NCI-H2227 (cell line): ENCODE data around the gene MANEAL.

ENCODE experiments used
- DNase-seq: peaks from one replicate; lab custom pipeline; 2025; ENCODE audit not compliant: unreplicated experiment; lab: John Stamatoyannopoulos, UW

Gene MANEAL

GRCh38 chr1:37824001-37824400 is 30.4 kb downstream of the MANEAL start:
- no peak for DNase-seq

DNA sequence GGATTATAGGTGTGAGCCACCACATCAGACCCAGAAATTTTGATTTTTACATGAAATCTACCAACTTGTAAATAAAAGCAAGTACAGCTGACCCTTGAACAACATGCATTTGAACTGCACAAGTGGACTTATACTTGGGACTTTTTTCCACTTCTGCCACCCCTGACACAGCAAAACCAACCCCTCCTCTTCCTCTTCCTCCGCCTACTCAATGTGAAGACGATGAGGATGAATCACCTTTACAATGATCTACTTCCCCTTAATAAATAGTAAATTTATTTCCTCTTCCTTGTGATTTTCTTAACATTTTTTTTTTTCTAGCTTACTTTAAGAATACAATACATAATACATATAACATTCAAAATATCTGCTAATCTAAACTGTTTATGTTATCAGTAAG is 31.9 kb downstream of the MANEAL start:
- no peak for DNase-seq

DNA sequence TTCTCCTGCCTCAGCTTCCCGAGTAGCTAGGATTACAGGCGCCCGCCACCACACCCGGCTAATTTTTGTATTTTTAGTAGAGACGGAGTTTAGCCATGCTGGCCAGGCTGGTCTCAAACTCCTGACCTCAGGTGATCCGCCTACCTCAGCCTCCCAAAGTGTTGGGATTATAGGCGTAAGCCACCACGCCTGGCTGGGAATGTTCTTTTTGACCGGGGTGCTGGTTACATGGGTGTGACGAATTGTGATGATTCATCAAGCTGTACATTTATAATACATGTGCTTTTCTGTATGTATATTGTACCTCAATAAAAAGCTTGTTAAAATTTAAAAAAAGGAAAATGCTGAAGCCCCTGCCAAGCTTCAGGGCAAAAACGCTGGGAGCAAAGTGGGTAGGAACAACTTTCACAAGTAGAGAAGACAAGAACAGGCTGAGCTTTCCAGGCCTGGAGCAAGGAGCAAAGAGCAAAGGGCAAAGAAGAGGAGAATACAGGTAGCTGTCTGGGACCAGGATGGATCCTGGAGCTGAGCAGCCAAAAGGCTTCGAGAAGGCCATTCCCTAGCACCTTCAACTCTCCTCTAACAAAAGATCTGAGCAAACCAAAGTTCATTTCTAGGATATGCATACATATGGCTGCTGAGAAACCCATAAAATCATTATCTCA is 34.9 kb downstream of the MANEAL start:
- DNase-seq, result no peak

GRCh38 chr1:37831109-37831508 is 37.5 kb downstream of the MANEAL start:
- DNase-seq, result no peak

GRCh38 chr1:37831809-37832208 is 38.2 kb downstream of the MANEAL start:
- no peak for DNase-seq

DNA sequence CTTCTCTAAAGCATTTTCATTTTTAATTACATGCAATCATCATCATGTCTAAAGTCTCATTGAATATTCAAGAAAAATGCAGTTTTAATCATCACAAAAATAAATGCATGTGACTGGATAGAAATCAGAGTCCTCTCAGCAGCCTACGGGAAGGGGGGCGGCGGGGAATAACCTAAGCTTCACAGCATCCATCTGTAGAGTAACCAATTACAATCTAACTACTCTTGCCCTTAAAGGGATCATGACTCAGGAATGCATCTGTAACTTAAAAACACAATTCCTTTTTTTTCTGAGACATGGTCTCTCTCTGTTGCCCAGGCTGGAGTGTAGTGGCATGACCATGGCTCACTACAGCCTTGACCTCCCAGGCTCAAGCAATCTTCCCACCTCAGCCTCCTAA is 43.1 kb downstream of the MANEAL start:
- DNase-seq, result no peak

GRCh38 chr1:37839676-37840075 is 46.0 kb downstream of the MANEAL start:
- DNase-seq, result no peak

- no peak for DNase-seq
Observed at GRCh38 chr1:37840711-37841110, 47.1 kb downstream of the MANEAL start.

- no peak for DNase-seq
Observed at GRCh38 chr1:37841652-37842051, 48.0 kb downstream of the MANEAL start.

DNA sequence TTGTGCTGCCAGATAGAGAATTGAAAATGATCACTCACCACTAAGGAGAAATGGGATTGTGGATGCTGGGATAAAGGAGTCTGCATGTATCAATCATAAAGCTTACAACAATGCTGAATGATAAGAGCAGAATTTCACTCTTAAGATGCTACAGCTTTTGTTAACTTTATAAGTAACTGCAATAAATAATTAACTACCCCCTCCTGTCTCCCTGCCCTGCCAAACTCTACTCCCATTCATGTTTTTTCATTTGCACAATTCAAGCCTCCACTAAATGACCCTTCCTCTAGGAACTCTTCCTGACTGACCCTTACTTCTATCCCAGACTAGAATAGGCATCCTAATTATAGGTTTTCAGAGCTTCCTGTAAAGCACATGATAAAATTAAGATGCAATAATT is 50.9 kb downstream of the MANEAL start:
- DNase-seq, result no peak

GRCh38 chr1:37845049-37845646 is 51.5 kb downstream of the MANEAL start:
- no peak for DNase-seq

DNA sequence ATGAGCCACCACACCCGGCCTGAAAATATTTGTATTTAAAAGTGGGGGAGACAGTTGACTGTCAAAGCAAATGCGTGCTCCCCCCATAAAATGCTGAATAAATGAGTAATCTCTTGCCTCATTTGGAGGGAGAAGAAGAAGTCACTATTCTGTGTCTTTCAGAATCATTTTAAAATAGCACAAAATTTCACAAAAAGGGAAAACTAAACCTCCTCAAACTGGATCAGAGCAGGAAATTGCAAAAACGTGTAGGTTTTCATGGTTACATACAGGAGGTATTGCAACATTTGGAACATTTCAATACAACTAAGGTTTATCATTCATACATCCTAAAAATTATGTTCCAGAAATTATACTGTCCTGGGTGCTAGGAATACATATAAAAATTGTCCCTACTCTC is 52.1 kb downstream of the MANEAL start:
- no peak for DNase-seq

DNA sequence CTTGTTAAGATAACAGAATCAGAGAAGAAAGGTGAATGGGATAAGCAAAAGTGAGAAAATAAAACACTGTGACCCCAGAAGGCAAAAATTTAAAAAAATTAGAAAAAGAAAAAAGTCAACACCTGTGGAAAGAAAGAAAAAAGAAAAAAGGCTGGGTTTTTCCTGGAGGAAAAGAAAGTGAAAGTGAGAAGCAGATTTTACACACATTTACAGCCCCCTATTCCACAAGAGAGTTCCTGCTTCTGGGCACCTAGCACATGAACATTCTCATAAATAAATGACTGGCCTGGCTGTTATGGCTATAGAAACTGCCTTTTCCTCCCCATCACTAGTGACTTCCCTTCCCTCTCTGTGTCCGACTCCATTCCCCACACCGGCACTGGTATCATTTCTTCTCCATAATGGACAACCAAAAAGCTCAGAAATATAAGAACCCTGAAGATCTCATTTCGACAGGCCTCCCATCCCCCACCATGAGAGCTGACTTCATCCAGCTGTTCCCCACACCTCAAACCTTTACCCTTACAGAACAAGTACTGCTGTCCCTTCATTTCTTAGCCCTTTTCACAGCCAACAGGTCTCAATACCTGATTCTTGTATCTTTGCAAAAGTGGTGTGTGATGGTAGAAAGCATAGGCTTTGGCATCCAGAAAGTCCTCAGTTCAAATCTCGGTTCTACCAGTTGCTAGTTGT is 53.1 kb downstream of the MANEAL start:
- no peak for DNase-seq

- no peak for DNase-seq
Observed at GRCh38 chr1:37849480-37849879, 55.8 kb downstream of the MANEAL start.

DNA sequence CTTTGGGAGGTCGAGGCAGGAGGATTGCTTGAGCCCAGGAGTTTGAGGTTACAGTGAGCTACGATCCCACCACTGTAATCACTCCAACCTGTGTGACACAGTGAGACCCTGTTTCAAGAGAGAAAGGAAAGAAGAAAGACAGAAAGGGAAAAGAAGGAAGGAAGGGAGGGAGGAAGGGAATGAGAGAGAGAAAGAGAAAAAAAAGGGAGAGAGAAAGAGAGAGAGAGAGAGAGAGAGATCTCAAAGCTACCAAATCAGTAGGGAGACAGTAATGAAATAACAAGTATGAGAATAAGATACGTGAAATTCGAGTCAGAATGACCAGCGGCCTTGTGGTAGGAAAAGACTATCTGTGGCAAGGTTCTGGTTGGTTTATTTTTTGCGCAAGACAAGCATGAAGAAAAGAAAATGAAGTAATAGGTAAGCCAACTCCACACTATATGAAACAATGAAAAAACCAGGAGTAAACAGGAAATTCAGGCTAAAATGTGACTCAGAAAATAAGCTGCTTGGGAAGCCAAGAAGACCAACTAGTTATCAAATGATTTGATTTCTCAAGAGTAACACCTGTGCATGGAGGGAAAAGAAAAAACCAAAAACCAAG is 56.8 kb downstream of the MANEAL start:
- DNase-seq, result no peak
